Measurements from ENCODE around the gene OR2A25. TPM values are rescaled to one million over a fixed set of nuclear protein-coding genes. Genes with fewer than 3 reads are reported as not detected.

OR2A25 gene
- total RNA-seq, 1 experiment from 2014 or later, result not detected

GRCh38 chr7:144098776-144099175 is 29.2 kb downstream of the OR2A25 start:
- Mint-ChIP-seq H3K9me3 (no peaks in the 10 kb centered on the region), H3K4me3 (no peak overlapping the region), H3K27ac (no peak overlapping the region), H3K27me3 (ENCODE audit: low read depth) (no peaks in the 10 kb centered on the region), H3K36me3 (no peaks in the 10 kb centered on the region), H3K4me1 (no peaks in the 10 kb centered on the region)
- TF ChIP-seq ZNF232 (CRISPR knock-in tag; IDR thresholded peaks at IDR 0.05) (no peak), ZBTB43 (CRISPR knock-in tag; IDR thresholded peaks at IDR 0.05) (no peak), ZNF423 (CRISPR knock-in tag; IDR thresholded peaks at IDR 0.05) (no peak), ZNF121 (CRISPR knock-in tag; IDR thresholded peaks at IDR 0.05) (no peak), ZNF219 (CRISPR knock-in tag; IDR thresholded peaks at IDR 0.05; ENCODE audit: borderline replicate concordance) (no peak)
- POLR2A ChIA-PET, result no interaction called here
- no peak for ATAC-seq
- no peak for DNase-seq (ENCODE audit: low spot score)
- CTCF ChIA-PET, result no interaction called here

- Mint-ChIP-seq H3K27me3 (ENCODE audit: low read depth) (no peaks in the 10 kb centered on the region), H3K9me3 (no peaks in the 10 kb centered on the region), H3K36me3 (no peaks in the 10 kb centered on the region), H3K4me1 (no peaks in the 10 kb centered on the region), H3K27ac (no peak overlapping the region), H3K4me3 (no peak overlapping the region)
- CTCF ChIA-PET, result no interaction called here
- ATAC-seq, result no peak
- no peak for DNase-seq (ENCODE audit: low spot score)
- POLR2A ChIA-PET, result no interaction called here
- TF ChIP-seq FOXP4 (CRISPR knock-in tag; IDR thresholded peaks at IDR 0.05) (no peak), STAT6 (CRISPR knock-in tag; conservative IDR thresholded peaks at IDR 0.05; ENCODE audit: low read depth) (no peak), USF2 (CRISPR knock-in tag; IDR thresholded peaks at IDR 0.05) (no peak), JAZF1 (CRISPR knock-in tag; IDR thresholded peaks at IDR 0.05) (no peak), CTCF (IDR thresholded peaks at IDR 0.05) (no peak), RELA (CRISPR knock-in tag; IDR thresholded peaks at IDR 0.05; ENCODE audit: borderline replicate concordance) (no peak), ATF2 (CRISPR knock-in tag; IDR thresholded peaks at IDR 0.05; ENCODE audit: borderline replicate concordance, low read depth) (no peak), OVOL2 (CRISPR knock-in tag; IDR thresholded peaks at IDR 0.05; ENCODE audit: borderline replicate concordance) (no peak), CREB1 (CRISPR knock-in tag; IDR thresholded peaks at IDR 0.05) (no peak), RORB (CRISPR knock-in tag; IDR thresholded peaks at IDR 0.05) (no peak)
Observed at GRCh38 chr7:144100607-144101006, 31.0 kb downstream of the OR2A25 start.

Data from WTC11 (cell line).